Dermis blood vessel endothelial cell (primary cell): ENCODE data around the gene SNAP47. TPM values are rescaled to one million over a fixed set of nuclear protein-coding genes. Genes with fewer than 3 reads are reported as not detected.

Experiments used
- DNase-seq: peaks from one replicate; pipeline ENCODE4 v3.0.0; 2010
- total RNA-seq: library from RNA; depleted of rRNA; stranded (reverse); fragments of >200 nt; gene quantifications from 2 replicates; pipeline ENCODE4 v1.2.3, GENCODE V29; 2014

The SNAP47 gene
- total RNA-seq, 1 donor from 2014 or later = 44.9 TPM

GRCh38 chr1:227732586-227733308 is 2.5 kb upstream of the SNAP47 start:
- no peak for DNase-seq

- no peak for DNase-seq
Observed at GRCh38 chr1:227733309-227733705, 1.9 kb upstream of the SNAP47 start.

GRCh38 chr1:227733751-227734545 is 1.3 kb upstream of the SNAP47 start:
- DNase-seq = no peak

GRCh38 chr1:227734546-227734855 is 734 bp upstream of the SNAP47 start:
- peak; percentile 19 for DNase-seq

DNA sequence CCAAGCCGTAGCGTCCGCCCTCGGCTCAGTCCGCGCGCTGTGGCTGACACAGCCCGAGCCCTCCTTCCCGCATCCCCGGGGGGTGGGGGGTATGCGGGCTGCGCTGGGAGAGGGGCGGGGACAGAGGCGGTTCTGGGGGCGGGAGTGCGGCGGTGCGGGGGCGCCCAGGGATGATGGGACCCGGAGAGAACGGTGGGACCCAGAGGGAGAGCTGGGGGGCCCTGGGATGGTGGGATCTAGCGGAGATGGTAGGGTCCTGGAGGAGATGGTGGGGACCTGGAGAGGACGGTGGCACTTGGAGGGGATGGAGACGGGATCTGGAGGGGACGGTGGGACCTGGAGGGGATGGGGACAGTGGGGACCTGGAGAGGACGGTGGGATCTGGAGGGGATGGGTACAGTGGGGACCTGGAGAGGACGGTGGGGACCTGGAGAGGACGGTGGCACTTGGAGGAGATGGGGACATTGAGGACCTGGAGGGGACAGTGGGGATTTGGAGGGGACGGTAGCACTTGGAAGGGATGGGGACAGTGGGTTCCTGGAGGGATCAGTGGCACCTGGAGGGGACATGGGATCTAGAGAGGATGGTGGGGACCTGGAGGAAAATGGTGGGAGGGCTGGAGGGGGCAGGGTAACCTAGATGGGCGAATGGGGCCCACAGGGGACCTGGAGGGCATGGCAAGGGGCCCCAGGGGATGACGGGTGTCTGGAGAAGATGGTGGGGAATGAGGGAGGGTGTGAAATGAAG is 477 bp downstream of the SNAP47 start:
- DNase-seq = no peak

- no peak for DNase-seq
Observed at GRCh38 chr1:227736814-227737432, 1.7 kb downstream of the SNAP47 start.

- no peak for DNase-seq
Observed at GRCh38 chr1:227738820-227739219, 3.6 kb downstream of the SNAP47 start.

DNA sequence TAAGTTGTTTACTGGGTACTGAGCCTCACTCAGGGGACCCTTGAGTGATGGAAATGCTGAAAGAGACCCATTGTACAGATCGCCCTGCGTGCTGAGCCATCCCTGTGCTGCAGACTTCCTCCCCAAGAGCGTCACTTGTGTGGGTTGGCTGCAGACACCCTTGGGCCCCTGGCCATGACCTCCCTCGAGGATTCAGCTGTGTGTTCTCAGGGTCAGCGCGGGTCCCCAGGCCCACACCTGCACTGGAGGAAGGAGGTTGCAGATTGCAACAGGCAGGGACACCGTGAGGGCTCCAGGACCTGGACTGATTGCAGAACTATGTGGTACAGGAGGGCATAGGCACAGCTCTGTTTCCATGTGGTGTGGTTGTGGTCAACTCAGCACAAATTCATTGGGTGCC is 4.4 kb downstream of the SNAP47 start:
- no peak for DNase-seq

- DNase-seq = no peak
Observed at GRCh38 chr1:227740401-227740960, 5.2 kb downstream of the SNAP47 start.

GRCh38 chr1:227741166-227741870 is 6.1 kb downstream of the SNAP47 start:
- no peak for DNase-seq

DNA sequence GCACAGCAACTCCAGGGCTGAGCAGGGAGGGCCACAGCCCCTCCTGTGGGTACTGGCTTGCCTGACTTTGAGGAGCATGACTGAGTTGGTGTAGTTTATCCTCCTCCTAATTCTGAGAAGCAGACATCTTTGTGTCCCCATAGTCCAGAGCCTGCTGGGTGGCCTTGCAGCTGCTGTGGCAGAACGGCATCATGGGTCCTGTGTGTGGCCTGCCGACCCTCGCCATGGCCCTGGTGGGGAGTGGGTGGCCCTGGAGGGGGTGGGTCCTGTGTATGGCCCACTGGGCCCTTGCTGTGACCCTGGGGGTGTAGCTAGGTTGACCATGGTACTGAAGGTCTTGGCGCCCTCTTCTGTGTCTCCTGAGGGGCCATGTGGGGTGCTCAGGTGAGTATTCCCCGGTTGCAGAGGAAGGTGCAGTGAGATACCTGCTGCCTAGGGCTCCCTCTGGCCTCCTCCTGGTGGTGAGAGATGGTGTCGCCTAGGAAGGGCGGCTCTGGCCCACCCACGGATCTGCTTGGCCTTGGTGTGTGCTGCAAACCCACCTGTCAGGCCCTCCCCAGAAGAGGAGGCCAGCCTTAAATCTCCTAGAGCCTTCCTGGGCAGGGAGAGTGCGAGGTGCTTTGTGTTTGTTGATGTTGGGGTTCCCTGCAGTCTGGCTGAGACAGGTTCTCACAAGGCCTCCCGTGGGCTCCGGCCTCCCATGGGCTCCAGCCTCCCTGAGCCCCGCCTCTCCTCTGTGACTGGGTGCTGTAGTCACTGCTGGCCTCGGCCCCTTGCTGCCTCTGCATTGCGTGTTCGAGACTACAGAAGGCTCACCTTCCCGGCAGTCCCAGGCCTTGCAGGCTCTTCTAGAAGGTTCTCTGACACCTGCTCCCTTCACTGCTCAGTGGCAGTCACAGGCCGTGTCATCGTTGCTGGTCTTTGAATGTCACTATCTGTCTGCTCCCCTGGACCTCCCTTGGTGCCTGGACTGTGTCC is 7.8 kb downstream of the SNAP47 start:
- DNase-seq = no peak

- no peak for DNase-seq
Observed at GRCh38 chr1:227744668-227745067, 9.4 kb downstream of the SNAP47 start.

GRCh38 chr1:227745568-227746265 is 10.5 kb downstream of the SNAP47 start:
- DNase-seq = no peak

- DNase-seq = no peak
Observed at GRCh38 chr1:227746676-227747075, 11.4 kb downstream of the SNAP47 start.

DNA sequence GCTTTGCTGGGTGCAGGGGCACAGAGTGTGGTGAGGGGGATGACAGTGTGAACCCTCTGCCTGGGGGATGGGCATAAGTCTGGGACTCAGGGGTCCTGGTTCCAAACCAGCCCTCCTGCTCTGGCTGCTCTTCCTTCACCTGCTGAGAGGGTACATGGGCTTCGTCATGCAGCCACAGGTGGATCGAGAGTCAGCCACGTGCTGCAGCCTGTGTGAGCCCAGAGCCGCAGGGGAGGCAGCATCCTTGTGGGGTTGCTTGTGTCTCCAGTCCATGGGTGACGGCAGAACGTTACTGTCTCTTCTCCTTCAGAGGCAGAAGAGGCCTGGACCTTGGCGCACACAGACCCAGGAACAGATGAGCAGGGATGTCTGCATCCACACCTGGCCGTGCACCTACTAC is 12.1 kb downstream of the SNAP47 start:
- DNase-seq = no peak

DNA sequence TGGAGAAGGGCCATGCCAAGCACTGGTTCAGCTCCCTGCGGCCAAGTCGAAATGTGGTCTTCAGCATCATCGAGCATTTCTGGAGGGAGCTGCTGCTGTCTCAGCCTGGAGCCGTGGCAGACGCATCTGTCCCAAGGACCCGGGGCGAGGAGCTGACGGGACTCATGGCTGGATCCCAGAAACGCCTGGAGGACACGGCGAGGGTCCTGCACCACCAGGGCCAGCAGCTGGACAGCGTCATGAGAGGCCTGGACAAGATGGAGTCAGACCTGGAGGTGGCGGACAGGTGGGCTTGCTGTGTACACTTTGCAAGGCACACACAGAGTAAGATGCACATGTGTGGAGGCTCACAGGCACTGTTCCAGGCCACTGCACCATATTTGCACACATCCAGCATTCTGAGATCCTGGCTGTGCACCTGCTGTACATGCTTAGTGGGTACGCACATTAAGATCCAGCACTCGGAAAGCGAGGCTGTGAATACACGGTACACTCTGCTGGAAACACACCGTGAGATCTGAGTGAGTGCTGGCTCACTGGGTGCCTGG is 12.8 kb downstream of the SNAP47 start:
- no peak for DNase-seq

DNA sequence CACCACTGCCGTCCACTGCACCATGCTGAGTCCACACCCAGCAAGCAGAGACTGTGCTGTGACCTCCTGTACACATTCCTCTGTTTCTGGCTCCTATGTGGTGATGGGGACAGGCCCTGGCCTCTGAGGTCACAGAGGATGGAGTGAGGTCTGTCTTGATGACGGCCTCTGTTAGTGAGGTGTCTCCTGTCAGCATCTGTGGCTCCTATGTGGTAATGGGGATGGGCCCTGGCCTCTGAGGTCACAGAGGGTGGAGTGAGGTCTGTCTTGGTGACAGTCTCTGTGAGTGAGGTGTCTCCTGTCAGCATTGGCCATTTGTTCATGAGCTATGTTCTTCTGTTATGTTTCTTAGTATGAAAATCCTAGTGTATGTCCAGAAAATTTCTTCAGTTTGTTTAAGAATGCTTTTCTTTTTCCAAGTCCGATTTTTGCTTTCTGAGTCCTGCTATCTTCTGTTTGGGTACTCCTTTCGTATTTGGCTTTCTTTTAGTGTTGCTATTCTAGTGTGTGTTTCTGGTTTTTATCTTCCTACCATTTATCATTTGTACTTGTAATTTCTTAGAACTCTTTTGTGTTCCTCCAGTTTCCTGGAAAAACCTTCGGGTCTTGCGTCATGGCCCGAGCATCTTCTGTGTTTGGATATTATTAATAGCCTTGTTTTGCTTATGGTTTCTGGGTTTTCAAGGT is 13.4 kb downstream of the SNAP47 start:
- no peak for DNase-seq

GRCh38 chr1:227749225-227749624 is 14.0 kb downstream of the SNAP47 start:
- DNase-seq = no peak
